Skeletal muscle satellite cell (primary cell): ENCODE measurements around the gene PAK6.
A peak's percentile ranks its signal among the peaks of the same experiment; 100 is the strongest.

Experiments used
- H3K27me3 ChIP-seq: 2 replicates; pipeline ENCODE4 v1.7.0; 2013; ENCODE audit warnings: low read length; ENCODE audit not compliant: control insufficient read depth, insufficient read depth
- H3K36me3 ChIP-seq: 2 replicates; pipeline ENCODE4 v1.7.0; 2013; ENCODE audit warnings: mild to moderate bottlenecking, control low read depth, low read length; ENCODE audit not compliant: insufficient read depth
- H3K4me1 ChIP-seq: 2 replicates; pipeline ENCODE4 v1.7.0; 2013; ENCODE audit warnings: low read length; ENCODE audit not compliant: control insufficient read depth, insufficient read depth
- H3K4me2 ChIP-seq: 2 replicates; pipeline ENCODE4 v1.7.0; 2013; ENCODE audit warnings: mild to moderate bottlenecking, low read length
- H3K4me3 ChIP-seq: 2 replicates; pipeline ENCODE4 v1.7.0; 2013; ENCODE audit warnings: low read length
- H3K9ac ChIP-seq: 2 replicates; pipeline ENCODE4 v1.7.0; 2013; ENCODE audit warnings: mild to moderate bottlenecking, low read depth, low read length, moderate library complexity
- H3K9me3 ChIP-seq: replicated peaks from 2 replicates; pipeline ENCODE4 v1.7.0; 2013; ENCODE audit warnings: mild to moderate bottlenecking, control low read depth, low read length

PAK6 gene

DNA sequence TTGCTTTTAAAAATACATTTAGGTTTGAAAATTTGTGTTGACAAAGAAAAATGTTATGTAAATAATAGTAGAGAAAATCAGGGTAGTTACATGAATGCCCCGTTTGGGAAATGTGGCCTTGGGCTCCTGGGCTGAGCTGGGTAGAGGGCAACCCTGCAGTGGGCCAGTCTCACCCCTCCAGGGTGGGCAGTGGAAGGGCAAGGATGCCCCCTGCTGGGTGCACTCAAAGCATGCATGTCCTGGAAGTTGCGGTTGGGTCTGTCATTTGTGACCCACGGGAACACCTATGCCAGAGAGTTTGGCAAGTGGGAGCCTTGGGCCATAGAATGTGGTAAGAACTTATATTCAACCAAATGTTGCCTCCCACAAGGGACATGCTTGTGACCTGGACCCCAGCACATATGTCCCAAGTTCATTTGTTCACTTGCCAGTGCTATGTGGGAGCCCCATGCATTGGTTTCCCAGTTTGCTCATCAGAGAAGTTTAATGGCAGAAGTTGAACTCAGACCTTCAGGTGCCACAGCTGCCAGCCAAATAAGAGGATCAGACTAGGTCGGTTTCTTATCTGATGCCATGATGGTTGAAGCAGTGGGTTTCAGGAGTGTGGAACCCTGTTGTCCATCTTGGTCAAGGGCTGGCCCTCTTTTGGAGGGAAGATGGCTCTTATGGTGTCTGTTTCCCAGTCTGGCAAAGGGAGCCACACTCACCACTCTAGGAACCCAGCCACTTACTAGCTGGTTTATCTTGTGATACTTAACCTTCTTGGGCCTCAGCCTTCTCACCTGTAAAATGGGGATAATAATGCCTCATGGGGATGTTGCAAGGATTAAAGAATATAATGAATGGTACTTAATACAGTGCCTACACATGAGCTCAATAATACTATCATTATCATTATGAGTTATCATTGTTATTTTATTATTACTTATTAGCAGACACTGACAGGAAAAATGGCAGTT, 71.4 kb downstream of the PAK6 start:
- Histone ChIP-seq H3K4me1 (peaks cover 20% of the 10 kb centered on the region), H3K36me3 (no peaks in the 10 kb centered on the region), H3K9me3 (no peaks in the 10 kb centered on the region), H3K9ac (no peak overlapping the region), H3K27me3 (peaks cover 55% of the 10 kb centered on the region), H3K4me2 (no peak overlapping the region), H3K4me3 (no peak overlapping the region)

DNA sequence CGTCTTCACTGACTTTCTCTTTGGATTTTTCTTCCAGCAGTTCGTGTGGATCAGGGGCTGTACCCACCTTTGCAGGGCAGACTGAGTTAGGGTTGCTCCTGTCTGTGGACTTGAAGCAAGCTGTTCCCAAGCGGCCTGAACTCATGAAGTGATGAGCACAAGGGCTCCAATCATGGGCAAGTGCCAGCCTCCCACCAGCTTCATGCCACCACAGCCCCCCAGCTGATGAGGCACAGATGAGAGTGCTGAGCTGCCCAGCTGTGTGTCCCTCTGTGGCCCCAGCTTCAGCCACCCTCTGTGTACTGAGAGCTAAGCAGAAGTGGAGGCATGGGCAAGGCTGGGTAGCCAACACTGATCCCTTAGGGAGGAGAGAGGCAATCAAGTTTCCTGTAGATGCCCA, 72.1 kb downstream of the PAK6 start:
- no peaks in the 10 kb centered on the region for H3K9me3 ChIP-seq
- peaks cover 26% of the 10 kb centered on the region for H3K4me1 ChIP-seq
- H3K9ac ChIP-seq: no peak overlapping the region
- H3K36me3 ChIP-seq: no peaks in the 10 kb centered on the region
- H3K27me3 ChIP-seq: peaks cover 47% of the 10 kb centered on the region
- no peak overlapping the region for H3K4me3 ChIP-seq
- no peak overlapping the region for H3K4me2 ChIP-seq

DNA sequence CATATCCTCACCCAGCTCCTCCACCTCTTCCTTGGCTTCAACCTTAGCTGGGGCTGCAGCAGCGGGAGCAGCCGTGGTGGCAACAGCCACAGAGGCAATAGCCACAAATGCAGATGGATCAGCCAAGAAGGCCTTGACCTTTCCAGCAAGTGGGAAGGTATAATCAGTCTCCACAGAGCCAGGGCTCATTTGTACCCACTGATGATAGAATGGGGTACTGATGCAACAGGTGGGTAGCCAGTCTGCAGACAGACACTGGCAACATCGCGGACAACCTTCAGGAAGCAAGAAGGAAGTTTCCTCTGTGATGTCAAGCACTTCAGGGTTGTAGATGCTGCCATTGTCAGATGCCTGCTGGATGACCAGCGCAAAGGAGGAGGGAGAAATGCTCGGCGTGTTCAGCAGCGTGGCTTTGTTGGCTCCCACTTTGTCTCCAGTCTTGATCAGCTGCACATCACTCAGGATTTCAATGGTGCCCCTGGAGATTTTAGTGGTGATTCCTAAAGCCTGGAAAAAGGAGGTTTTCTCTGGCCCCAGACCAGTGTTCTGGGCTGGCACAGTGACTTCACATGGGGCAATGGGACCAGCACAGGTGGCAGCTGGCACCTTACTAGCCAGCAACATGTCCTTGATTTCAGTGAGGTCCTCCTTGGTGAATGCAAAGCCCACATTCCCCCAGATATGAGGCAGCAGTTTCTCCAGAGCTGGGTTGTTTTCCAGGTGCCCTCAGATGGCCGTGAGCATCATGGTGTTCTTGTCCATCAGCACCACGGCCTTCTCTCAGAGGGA, 73.7 kb downstream of the PAK6 start:
- H3K27me3 ChIP-seq: peaks cover 38% of the 10 kb centered on the region
- H3K4me1 ChIP-seq: peaks cover 26% of the 10 kb centered on the region
- H3K9me3 ChIP-seq: no peaks in the 10 kb centered on the region
- no peak overlapping the region for H3K4me2 ChIP-seq
- H3K36me3 ChIP-seq: no peaks in the 10 kb centered on the region
- no peak overlapping the region for H3K4me3 ChIP-seq
- no peak overlapping the region for H3K9ac ChIP-seq

DNA sequence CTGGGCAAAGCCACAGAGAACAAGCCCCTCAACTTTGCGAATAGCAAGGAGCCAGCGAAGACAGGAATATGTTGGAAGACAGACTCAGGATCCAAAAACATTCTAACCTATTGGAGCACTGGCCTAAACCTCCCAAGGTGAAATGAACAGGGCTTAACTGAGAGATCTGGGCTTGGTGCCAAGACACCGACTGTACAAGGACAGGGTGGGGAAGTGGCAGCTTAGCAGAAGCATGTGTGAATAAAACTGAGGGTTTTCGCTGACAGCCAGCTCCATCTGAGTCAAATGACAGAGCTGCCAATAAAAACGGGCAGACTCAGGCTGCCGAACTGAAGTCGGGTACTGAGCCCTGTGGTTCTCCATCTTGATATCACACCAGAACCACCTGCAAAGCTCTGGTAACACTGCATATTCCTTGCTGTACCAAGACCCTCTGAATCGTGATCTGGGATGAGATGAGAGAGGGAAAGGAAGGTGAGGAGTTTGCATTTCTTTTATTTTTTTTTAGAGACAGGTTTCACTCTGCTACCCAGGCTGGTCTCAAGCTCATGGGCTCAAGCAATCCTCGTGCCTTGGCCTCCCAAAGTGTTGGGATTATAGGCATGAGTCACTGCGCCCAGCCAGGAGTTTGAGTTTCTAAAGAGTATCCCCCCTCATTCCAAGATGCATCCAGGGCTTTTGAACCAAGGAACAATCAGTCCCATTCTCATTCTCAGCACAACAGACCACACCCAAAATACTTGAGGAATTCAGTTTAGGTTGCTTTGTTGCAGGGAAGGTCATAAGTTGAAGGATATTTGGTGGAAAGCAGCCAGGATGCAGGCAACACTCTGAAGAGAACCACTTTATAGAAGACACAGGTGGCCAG, 74.9 kb downstream of the PAK6 start:
- peaks cover 26% of the 10 kb centered on the region for H3K4me1 ChIP-seq
- H3K9ac ChIP-seq: no peak overlapping the region
- no peaks in the 10 kb centered on the region for H3K9me3 ChIP-seq
- H3K4me2 ChIP-seq: peak overlapping the region; percentile 12
- H3K36me3 ChIP-seq: no peaks in the 10 kb centered on the region
- no peak overlapping the region for H3K4me3 ChIP-seq
- peaks cover 38% of the 10 kb centered on the region for H3K27me3 ChIP-seq

DNA sequence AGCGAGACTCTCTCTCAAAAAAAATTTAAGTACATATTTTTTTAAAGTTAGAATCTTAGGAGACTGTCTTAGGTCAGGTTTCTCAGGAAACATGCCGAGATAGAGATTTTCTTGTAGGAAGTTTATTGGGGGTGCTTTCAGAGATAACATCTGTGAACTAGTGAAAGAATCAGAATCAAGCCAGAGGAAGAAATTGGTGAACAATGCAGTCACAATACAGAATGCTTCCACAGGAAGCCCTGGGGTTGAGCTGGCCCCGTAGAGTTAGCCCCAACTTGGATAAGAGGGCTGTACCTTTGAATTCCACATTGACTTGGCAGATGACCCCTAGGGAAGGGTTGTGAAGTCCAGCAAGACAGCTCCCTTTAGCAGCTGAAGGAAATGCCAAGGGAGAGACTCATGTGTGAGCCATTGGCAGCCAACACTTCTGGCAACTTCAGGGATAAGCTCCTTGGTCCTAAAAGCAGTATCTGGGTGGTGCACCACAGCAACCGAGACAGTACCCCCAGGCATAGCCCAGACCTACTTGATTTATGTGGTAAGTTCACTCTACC, 75.9 kb downstream of the PAK6 start:
- no peaks in the 10 kb centered on the region for H3K36me3 ChIP-seq
- peak overlapping the region; percentile 26 for H3K4me2 ChIP-seq
- peaks cover 26% of the 10 kb centered on the region for H3K4me1 ChIP-seq
- no peaks in the 10 kb centered on the region for H3K9me3 ChIP-seq
- H3K27me3 ChIP-seq: peaks cover 36% of the 10 kb centered on the region
- H3K9ac ChIP-seq: no peak overlapping the region
- no peak overlapping the region for H3K4me3 ChIP-seq

- no peak overlapping the region for H3K9ac ChIP-seq
- H3K4me1 ChIP-seq: peaks cover 26% of the 10 kb centered on the region
- peaks cover 18% of the 10 kb centered on the region for H3K27me3 ChIP-seq
- no peak overlapping the region for H3K4me3 ChIP-seq
- no peaks in the 10 kb centered on the region for H3K36me3 ChIP-seq
- H3K4me2 ChIP-seq: no peak overlapping the region
- no peaks in the 10 kb centered on the region for H3K9me3 ChIP-seq
Measured at GRCh38 chr15:40316931-40317330, 78.1 kb downstream of the PAK6 start.

GRCh38 chr15:40317580-40317979, 78.7 kb downstream of the PAK6 start:
- H3K4me1 ChIP-seq: peaks cover 26% of the 10 kb centered on the region
- no peaks in the 10 kb centered on the region for H3K36me3 ChIP-seq
- no peak overlapping the region for H3K4me2 ChIP-seq
- H3K27me3 ChIP-seq: peaks cover 11% of the 10 kb centered on the region
- no peak overlapping the region for H3K9ac ChIP-seq
- no peak overlapping the region for H3K4me3 ChIP-seq
- no peaks in the 10 kb centered on the region for H3K9me3 ChIP-seq

DNA sequence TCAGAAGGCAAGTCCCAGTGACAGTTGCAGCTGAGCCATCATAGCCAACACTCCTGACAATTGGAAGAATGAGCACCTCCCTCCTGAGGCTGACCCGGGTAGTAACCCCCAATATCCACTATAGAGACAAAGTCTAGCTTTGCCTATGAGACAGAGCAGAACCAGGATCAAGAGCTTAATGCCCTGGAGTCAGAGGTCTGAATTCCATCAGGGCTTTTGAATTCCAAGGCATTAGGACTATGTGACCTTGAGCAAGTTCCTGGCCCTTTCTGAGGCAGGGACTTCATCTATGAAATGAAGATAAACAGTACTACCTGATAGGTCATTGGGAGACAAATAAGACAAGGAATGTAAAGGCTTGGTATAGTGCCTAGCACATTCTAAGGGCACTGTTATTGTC, 81.5 kb downstream of the PAK6 start:
- Histone ChIP-seq H3K27me3 (peaks cover 7% of the 10 kb centered on the region), H3K9me3 (no peaks in the 10 kb centered on the region), H3K9ac (no peak overlapping the region), H3K4me2 (no peak overlapping the region), H3K36me3 (no peaks in the 10 kb centered on the region), H3K4me1 (peaks cover 12% of the 10 kb centered on the region), H3K4me3 (no peak overlapping the region)

DNA sequence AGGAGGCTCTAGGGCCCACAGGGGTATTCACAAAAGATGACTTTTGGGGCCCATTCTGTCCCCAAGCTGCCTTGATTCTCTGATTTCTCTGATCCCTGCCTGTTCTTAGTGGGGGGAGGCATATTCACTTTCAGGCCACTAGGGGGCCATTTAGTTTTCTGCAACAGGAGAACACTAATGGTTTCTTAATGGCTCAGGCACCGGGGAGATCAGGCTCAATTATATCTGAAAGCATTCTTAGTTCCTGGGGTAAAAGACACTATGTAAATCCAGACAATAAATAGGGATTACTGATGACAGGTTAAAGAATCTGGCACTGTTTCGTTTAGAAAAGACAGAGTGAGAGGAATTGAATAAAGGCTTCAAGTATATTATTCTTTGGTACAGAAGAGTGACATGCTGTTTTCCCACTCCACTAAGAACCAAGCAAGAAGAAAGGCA, 82.1 kb downstream of the PAK6 start:
- Histone ChIP-seq H3K4me1 (peaks cover 8% of the 10 kb centered on the region), H3K9ac (no peak overlapping the region), H3K9me3 (no peaks in the 10 kb centered on the region), H3K4me3 (no peak overlapping the region), H3K36me3 (no peaks in the 10 kb centered on the region), H3K27me3 (peaks cover 7% of the 10 kb centered on the region), H3K4me2 (no peak overlapping the region)

DNA sequence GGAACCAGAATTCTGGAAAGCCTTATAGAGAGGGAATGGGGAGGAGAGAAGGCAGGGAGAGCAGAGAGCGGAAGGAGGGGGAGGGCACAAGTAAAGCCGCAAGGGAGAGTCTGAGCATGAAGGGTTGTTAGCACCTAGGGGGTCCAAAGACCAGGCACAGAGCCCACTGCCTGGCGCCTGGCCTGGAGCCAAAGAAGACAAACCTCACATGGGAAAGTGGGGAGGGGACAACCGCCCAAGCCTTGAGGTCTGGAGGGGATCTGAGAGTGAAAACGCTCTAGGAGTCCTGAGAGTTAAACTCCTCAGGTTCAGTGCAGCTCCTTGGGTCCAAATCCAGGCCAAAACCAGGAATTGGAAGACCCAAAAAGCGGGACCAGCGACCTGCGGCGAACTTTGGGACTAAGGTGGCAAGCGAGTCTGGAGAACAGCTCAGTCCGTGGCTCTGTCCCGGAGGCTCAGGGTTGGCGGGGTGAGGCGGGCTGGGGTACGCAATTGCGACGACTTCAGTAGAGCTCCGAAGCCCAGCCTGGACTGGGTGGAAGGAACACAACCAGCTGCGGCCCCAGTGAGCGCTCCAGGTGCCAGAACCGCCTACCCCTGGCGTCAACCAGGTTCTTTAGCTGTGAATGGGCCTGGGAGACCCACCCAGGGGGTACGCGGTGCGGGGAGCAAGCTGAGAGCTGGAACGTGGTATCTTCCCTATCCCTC, 83.8 kb downstream of the PAK6 start:
- Histone ChIP-seq H3K4me2 (peak overlapping the region; percentile 87), H3K27me3 (peaks cover 4% of the 10 kb centered on the region), H3K4me1 (peaks cover 9% of the 10 kb centered on the region), H3K36me3 (no peaks in the 10 kb centered on the region), H3K4me3 (peak overlapping the region; percentile 83), H3K9ac (no peak overlapping the region), H3K9me3 (no peaks in the 10 kb centered on the region)
